Osteocyte (in vitro differentiated cells): Measurements from ENCODE around the gene HDAC10. TPM values are rescaled to one million over a fixed set of nuclear protein-coding genes. Genes with fewer than 3 reads are reported as not detected.

Experiments
- DNase-seq: peaks from one replicate; pipeline ENCODE4 v3.0.0; 2021; ENCODE audit warnings: mixed read lengths; ENCODE audit not compliant: unreplicated experiment; ENCODE audit errors: extremely low spot score
- H3K27ac Mint-ChIP-seq: one replicate; pipeline ENCODE4 v1.8.0; 2021; ENCODE audit warnings: mild to moderate bottlenecking, mixed read lengths; ENCODE audit not compliant: unreplicated experiment
- H3K27me3 Mint-ChIP-seq: one replicate; pipeline ENCODE4 v1.8.0; 2021; ENCODE audit warnings: mixed read lengths; ENCODE audit not compliant: unreplicated experiment
- H3K36me3 Mint-ChIP-seq: one replicate; pipeline ENCODE4 v1.8.0; 2021; ENCODE audit warnings: mixed read lengths; ENCODE audit not compliant: unreplicated experiment
- H3K4me1 Mint-ChIP-seq: one replicate; pipeline ENCODE4 v1.8.0; 2021; ENCODE audit warnings: mixed read lengths; ENCODE audit not compliant: unreplicated experiment
- H3K4me3 Mint-ChIP-seq: one replicate; pipeline ENCODE4 v1.8.0; 2021; ENCODE audit warnings: mild to moderate bottlenecking, moderate library complexity, mixed read lengths; ENCODE audit not compliant: unreplicated experiment
- H3K9me3 Mint-ChIP-seq: one replicate; pipeline ENCODE4 v1.8.0; 2021; ENCODE audit warnings: mixed read lengths; ENCODE audit not compliant: unreplicated experiment
- total RNA-seq: library from RNA; stranded (reverse); gene quantifications from 2 replicates; pipeline ENCODE4 v1.2.1, GENCODE V29; 2021
- TF ChIP-seq, protein P1 (sequence below): fragments of 200-600 bp; sonication (generic); IDR thresholded peaks from 2 replicates; pipeline ENCODE4 v1.5.0; 2021; ENCODE audit warnings: antibody characterized with exemption, mild to moderate bottlenecking, moderate library complexity

The HDAC10 gene
- total RNA-seq, 1 donor from 2014 or later, result 38.3 TPM

DNA sequence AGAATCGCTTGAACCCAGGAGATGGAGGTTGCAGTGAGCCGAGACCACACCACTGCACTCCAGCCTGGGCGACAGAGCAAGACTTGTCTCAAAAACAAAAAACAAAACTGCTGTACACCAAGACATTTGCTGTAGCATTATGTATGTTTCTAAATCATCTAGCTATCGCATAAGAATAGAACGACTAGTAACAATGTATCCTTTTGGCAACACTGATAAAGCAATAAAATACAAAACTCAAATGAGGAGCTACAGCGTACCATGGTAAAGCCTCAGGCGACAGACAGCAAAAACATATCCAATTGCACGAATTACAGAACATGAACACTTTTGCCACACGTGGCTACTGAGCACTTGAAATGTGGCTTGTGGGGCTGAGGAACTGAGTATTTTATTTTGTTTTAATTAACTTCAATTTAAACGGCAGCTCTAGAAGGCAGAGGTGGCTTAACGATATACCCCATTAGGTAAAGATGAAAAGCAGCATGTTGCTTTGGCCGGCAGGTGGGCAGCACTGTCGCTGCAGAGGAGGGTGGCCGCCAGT, 8.6 kb downstream of the HDAC10 start:
- Mint-ChIP-seq H3K36me3 (peaks cover 10% of the 10 kb centered on the region), H3K9me3 (no peaks in the 10 kb centered on the region), H3K4me1 (peaks cover 32% of the 10 kb centered on the region), H3K27ac (no peak overlapping the region), H3K4me3 (peak overlapping the region; percentile 100), H3K27me3 (no peaks in the 10 kb centered on the region)
- TF ChIP-seq, protein P1, sequence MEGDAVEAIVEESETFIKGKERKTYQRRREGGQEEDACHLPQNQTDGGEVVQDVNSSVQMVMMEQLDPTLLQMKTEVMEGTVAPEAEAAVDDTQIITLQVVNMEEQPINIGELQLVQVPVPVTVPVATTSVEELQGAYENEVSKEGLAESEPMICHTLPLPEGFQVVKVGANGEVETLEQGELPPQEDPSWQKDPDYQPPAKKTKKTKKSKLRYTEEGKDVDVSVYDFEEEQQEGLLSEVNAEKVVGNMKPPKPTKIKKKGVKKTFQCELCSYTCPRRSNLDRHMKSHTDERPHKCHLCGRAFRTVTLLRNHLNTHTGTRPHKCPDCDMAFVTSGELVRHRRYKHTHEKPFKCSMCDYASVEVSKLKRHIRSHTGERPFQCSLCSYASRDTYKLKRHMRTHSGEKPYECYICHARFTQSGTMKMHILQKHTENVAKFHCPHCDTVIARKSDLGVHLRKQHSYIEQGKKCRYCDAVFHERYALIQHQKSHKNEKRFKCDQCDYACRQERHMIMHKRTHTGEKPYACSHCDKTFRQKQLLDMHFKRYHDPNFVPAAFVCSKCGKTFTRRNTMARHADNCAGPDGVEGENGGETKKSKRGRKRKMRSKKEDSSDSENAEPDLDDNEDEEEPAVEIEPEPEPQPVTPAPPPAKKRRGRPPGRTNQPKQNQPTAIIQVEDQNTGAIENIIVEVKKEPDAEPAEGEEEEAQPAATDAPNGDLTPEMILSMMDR, result no peak
- DNase-seq, result no peak

DNA sequence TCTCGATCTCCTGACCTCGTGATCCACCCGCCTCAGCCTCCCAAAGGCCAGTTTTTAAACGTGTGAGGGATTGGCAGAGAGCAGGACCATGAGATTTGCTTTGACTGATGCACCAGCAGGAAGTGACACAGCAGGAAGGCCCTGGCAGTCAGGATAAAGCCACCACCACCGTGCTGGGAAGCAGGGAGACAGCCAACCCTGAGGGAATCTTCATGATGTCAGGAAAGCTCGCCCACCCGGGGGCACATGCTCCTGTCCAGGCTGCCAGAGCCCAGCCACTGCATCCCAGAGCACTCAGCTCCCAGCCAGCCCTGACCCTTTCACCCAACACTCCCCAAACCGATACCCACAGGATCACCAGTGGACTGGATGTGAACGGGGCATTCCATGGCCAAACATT, 12.3 kb downstream of the HDAC10 start:
- no peak for DNase-seq
- Mint-ChIP-seq H3K4me3 (no peak overlapping the region), H3K9me3 (no peaks in the 10 kb centered on the region), H3K36me3 (peaks cover 10% of the 10 kb centered on the region), H3K4me1 (peaks cover 30% of the 10 kb centered on the region), H3K27me3 (no peaks in the 10 kb centered on the region), H3K27ac (no peak overlapping the region)
- TF ChIP-seq, protein P1, result no peak

DNA sequence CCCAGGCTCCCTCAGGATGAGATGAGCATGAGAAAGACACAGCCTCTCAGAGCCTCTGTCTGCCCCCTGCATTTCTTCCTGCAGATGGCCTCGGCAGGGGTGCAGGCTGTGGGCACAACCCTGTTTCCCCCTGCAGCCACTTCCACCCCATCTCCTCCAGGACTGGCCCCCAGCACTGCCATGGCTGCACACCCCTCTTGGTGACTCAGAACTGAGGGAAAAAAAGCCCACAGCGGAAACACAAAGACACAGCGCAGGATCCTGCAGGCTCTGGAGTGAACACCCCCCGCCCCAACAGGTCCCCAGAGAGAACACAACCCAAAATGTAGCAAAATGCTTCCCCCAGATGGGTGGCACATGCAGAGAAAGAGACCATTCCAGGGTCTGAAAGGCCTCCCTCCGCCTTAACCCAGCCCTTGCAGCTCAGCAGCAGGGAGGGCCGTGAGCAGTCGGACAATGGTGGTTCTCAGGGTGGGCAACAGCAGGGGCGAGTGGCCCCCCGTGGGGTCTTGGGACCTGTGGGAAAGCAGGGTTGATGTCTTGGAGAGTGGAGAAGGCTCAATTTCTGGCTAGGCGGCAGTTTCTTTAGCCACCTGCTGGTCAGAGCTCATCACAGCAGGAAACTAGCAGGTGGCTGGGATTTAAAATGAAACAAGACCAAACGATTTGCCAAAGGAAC, 14.2 kb downstream of the HDAC10 start:
- Mint-ChIP-seq H3K27ac (no peak overlapping the region), H3K4me1 (peaks cover 13% of the 10 kb centered on the region), H3K4me3 (no peak overlapping the region), H3K27me3 (no peaks in the 10 kb centered on the region), H3K9me3 (no peaks in the 10 kb centered on the region), H3K36me3 (peaks cover 15% of the 10 kb centered on the region)
- TF ChIP-seq, protein P1, result peak; percentile 51
- DNase-seq, result no peak

DNA sequence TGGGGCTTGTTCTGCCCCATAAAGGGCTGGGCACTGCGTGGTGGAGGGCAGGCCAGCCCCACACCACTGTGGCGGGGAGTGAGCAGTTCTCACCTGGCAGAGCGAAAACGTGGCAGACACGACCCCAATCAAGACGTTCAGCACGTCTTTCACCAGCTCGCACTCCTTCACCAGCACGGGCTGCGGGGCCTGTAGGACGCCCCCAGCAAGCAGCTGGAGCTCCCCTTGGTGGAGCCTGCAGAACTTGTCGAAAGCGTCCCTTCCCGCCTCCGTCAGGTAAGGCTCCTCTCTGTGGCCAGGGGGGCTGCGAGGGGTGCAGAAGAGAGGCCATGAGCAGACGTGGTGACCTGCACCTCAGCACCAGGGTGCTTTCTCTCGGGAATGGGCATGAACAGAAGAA, 17.8 kb downstream of the HDAC10 start:
- Mint-ChIP-seq H3K36me3 (peaks cover 13% of the 10 kb centered on the region), H3K27ac (no peak overlapping the region), H3K4me1 (peaks cover 3% of the 10 kb centered on the region), H3K4me3 (no peak overlapping the region), H3K9me3 (no peaks in the 10 kb centered on the region), H3K27me3 (no peaks in the 10 kb centered on the region)
- DNase-seq, result no peak
- TF ChIP-seq, protein P1, result no peak

DNA sequence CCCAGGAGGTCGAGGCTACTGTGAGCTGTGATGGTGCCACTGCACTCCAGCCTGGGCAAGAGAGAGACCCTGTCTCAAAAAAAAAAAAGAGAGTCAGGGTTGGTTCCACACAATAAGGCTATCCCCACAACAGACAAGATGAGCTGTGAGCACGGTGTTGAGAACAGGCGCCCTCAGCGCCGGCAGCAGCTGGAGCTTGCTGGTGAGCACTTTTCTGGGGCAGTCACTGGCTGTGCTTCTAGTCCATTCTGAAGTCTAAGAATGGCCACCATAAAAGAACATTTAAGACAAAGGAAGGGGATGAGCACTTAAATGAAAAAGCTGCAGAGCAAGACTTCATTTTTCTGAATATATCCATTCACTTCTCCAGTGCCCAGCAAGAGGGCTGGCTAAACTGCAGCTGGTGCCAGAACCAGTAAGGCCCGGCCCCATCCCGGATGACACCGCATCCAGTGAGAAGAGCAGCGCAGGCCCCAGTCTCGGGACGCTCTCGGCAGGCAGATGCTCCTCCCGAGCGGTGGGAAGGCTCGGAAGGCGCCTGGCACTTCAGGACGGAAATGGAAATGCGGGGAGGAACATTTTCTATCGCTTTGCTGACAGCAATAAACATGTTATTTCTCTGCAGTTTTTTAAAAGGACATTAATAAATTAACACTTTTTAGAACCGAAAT, 18.4 kb downstream of the HDAC10 start:
- H3K4me3 Mint-ChIP-seq, result no peak overlapping the region
- TF ChIP-seq, protein P1, result no peak
- H3K9me3 Mint-ChIP-seq, result no peaks in the 10 kb centered on the region
- H3K27ac Mint-ChIP-seq, result no peak overlapping the region
- DNase-seq, result no peak
- H3K36me3 Mint-ChIP-seq, result peaks cover 13% of the 10 kb centered on the region
- no peaks in the 10 kb centered on the region for H3K27me3 Mint-ChIP-seq
- peaks cover 3% of the 10 kb centered on the region for H3K4me1 Mint-ChIP-seq
